Gastrocnemius medialis (tissue), 4 donors: ENCODE data around the gene MAML1.

Experiments
- POLR2A ChIP-seq, 2 donors: fragments of 450-650 bp; IDR thresholded peaks; one replicate each; pipeline ENCODE4 v1.6.1; 2017; ENCODE audit warnings: antibody characterized with exemption in 2 of 2, mild to moderate bottlenecking in 2 of 2, moderate library complexity in 2 of 2
- TF ChIP-seq, protein P1 (sequence below), 5 experiments: fragments of 450-650 bp in 3 of 5; fragments of 200-600 bp in 2 of 5; sonication (generic) in 2 of 5; IDR thresholded peaks in 4 of 5; conservative IDR thresholded peaks in 1 of 5; 1 replicate in 4 of 5; 2 replicates in 1 of 5; pipeline ENCODE4 v1.5.1; 2016 to 2019; ENCODE audit warnings: antibody characterized with exemption in 5 of 5, mild to moderate bottlenecking in 3 of 5, moderate library complexity in 3 of 5

DNA sequence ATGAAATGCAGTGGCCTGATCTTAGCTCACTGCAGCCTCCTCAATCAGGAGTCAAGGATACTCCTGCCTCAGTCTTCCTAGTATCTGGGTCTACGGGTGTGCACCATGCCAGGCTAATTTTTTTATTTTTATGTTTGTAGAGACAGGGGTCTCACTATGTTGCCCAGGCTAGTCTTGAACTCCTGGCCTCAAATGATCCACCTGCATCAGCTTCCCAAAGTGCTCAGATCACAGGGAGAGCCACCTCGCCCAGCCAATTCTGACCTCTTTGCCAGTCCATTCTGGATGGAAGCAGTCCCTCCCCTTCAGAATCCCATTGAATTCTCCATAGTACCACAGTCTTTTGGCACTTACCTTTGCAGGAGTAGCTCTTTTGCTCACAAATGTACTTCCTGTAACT, 35.5 kb upstream of the MAML1 start:
- TF ChIP-seq, protein P1, sequence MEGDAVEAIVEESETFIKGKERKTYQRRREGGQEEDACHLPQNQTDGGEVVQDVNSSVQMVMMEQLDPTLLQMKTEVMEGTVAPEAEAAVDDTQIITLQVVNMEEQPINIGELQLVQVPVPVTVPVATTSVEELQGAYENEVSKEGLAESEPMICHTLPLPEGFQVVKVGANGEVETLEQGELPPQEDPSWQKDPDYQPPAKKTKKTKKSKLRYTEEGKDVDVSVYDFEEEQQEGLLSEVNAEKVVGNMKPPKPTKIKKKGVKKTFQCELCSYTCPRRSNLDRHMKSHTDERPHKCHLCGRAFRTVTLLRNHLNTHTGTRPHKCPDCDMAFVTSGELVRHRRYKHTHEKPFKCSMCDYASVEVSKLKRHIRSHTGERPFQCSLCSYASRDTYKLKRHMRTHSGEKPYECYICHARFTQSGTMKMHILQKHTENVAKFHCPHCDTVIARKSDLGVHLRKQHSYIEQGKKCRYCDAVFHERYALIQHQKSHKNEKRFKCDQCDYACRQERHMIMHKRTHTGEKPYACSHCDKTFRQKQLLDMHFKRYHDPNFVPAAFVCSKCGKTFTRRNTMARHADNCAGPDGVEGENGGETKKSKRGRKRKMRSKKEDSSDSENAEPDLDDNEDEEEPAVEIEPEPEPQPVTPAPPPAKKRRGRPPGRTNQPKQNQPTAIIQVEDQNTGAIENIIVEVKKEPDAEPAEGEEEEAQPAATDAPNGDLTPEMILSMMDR (IDR thresholded peaks at IDR 0.05 in 4 of 5, conservative IDR thresholded peaks at IDR 0.05 in 1 of 5): no peak
- TF ChIP-seq POLR2A (IDR thresholded peaks at IDR 0.05): no peak
